Pancreas (tissue), 10 donors: ENCODE measurements around the gene CREBBP. TPM values are rescaled to one million over a fixed set of nuclear protein-coding genes. Genes with fewer than 3 reads are reported as not detected.

ENCODE experiments used
- ATAC-seq, 4 donors: fragments of 200-7000 bp; cut with Tn5 transposase; one replicate each; pipeline versions ENCODE4 v1.8.0 to v1.9.1; 2020; ENCODE audit warnings: mild to moderate bottlenecking in 4 of 4, moderate library complexity in 4 of 4
- DNase-seq, 6 donors: peaks; one replicate each; pipeline ENCODE4 v3.0.0-alpha.2; 2020
- FAIRE-seq: peaks from 2 replicates; lab custom pipeline; 2012; peaks lifted over from hg19 to GRCh38; lab: Jason Lieb, UNC
- H3K27ac ChIP-seq, 4 donors: fragments of 200-600 bp; sonication (generic); 1 replicate in 3 of 4; 2 replicates in 1 of 4; pipeline versions ENCODE4 v1.5.0 to v1.8.0; 2020
- H3K27me3 ChIP-seq, 4 donors: fragments of 200-600 bp; one replicate each; pipeline ENCODE4 v1.8.0; 2021
- H3K36me3 ChIP-seq, 3 donors: fragments of 200-600 bp; sonication (generic) in 1 of 3; one replicate each; pipeline versions ENCODE4 v1.5.0 to v1.8.0; 2020 to 2021
- H3K4me1 ChIP-seq, 3 donors: fragments of 200-600 bp; one replicate each; pipeline ENCODE4 v1.8.0; 2021
- H3K4me3 ChIP-seq, 4 donors: fragments of 200-600 bp; sonication (generic) in 2 of 4; one replicate each; pipeline versions ENCODE4 v1.5.0 to v1.8.0; 2020 to 2021
- H3K9me3 ChIP-seq, 4 donors: fragments of 200-600 bp; one replicate each; pipeline ENCODE4 v1.8.0; 2021
- CTCF ChIP-seq, 4 donors: fragments of 200-600 bp; sonication (generic) in 3 of 4; IDR thresholded peaks; one replicate each; pipeline versions ENCODE4 v1.5.0 to v1.8.0; 2021; ENCODE audit warnings: antibody characterized with exemption in 4 of 4
- WGBS, 2 donors: extraction: QIAGEN DNeasy Blood & Tissue Kit; methylation state at CpG; one replicate each; pipeline ENCODE4 v1.1.7; 2013; 5-methylcytosine and 5-hydroxymethylcytosine counted together
- intact Hi-C, 3 donors: fragments of 100-400 bp; cut with DNase I; formaldehyde crosslinking; loops; one replicate each; pipeline versions ENCODE4 v1.11.1 to v1.14.2; 2022
- polyA plus RNA-seq, 2 donors: library from polyadenylated mRNA; stranded (reverse); fragments of 200-250 nt; gene quantifications; one replicate each; pipeline ENCODE4 v1.2.3, GENCODE V29; 2013
- total RNA-seq, 6 donors: library from RNA; stranded (reverse); fragmentation: NEBNext Ultra II Directional in 4 of 6; extraction: Animal tissue kit (Norgen Biotek cat#: 25700) in 4 of 6; gene quantifications; one replicate each; pipeline versions ENCODE4 v1.2.1 to v1.2.4, GENCODE V29; 2021 to 2023
- donor health status: healthy with polysubstance abuse.
- donor health status: DM: no; HTN: no; CAD: no; lungs with moderate emphysema.
- donor health status: DM: no; HTN: no; CAD: no.
- donor health status: control.
- donor health status: control.
- donor health status: Bipolar disorder and iron deficiency.
- donor health status: DM: yes; HTN: yes; CAD: no.
- donor health status: DM: no; HTN: no; CAD: no.
- donor health status: DM: no; HTN: no; CAD: no.
- donor health status: DM: yes; HTN: yes; CAD: no.

CREBBP gene
- total and polyA plus RNA-seq, 8 donors: 14.4 to 49.4 (median 30.2) TPM

GRCh38 chr16:3876695-3877094, 3.8 kb downstream of the CREBBP start:
- H3K27ac ChIP-seq: no peak overlapping the region
- ATAC-seq (no peak), FAIRE-seq (no peak), DNase-seq (no peak)
- no peaks in the 10 kb centered on the region for H3K36me3 ChIP-seq
- no peaks in the 10 kb centered on the region for H3K9me3 ChIP-seq
- H3K27me3 ChIP-seq: no peaks in the 10 kb centered on the region
- intact Hi-C loops: loop anchor here in 1 of 3 donors (5.0 to 10.0 kb wide), 2 partner anchors 102 to 184 kb away; no protein-coding TSS in a partner anchor
- TF ChIP-seq CTCF (IDR thresholded peaks at IDR 0.05): no peak
- H3K4me3 ChIP-seq: no peak overlapping the region
- peaks cover 29 to 61% (median 45%) of the 10 kb centered on the region in 3 donors for H3K4me1 ChIP-seq
- WGBS, 2 donors: 43 to 48% methylated on average over 6 of the region's 6 CpGs

GRCh38 chr16:3876160-3876559, 4.4 kb downstream of the CREBBP start:
- DNase-seq (no peak), FAIRE-seq (no peak), ATAC-seq (no peak)
- no peaks in the 10 kb centered on the region for H3K36me3 ChIP-seq
- H3K27ac ChIP-seq: no peak overlapping the region
- H3K9me3 ChIP-seq: no peaks in the 10 kb centered on the region
- no peaks in the 10 kb centered on the region for H3K27me3 ChIP-seq
- intact Hi-C loops: loop anchor here in 1 of 3 donors (5.0 to 10.0 kb wide), 2 partner anchors 101 to 184 kb away; no protein-coding TSS in a partner anchor
- H3K4me1 ChIP-seq: peaks cover 35 to 60% (median 45%) of the 10 kb centered on the region in 3 donors
- no peak overlapping the region for H3K4me3 ChIP-seq
- TF ChIP-seq CTCF (IDR thresholded peaks at IDR 0.05): no peak

- FAIRE-seq (no peak), DNase-seq (no peak), ATAC-seq (no peak)
- TF ChIP-seq CTCF (IDR thresholded peaks at IDR 0.05): no peak
- Histone ChIP-seq H3K4me3 (no peak overlapping the region), H3K27ac (no peak overlapping the region), H3K4me1 (peaks cover 36 to 59% (median 45%) of the 10 kb centered on the region in 3 donors), H3K27me3 (no peaks in the 10 kb centered on the region), H3K9me3 (no peaks in the 10 kb centered on the region), H3K36me3 (no peaks in the 10 kb centered on the region)
- 80% methylated on average over 15 of the region's 15 CpGs for WGBS, 2 donors
- intact Hi-C loops: loop anchor here in 1 of 3 donors (5.0 to 10.0 kb wide), 2 partner anchors 100 to 183 kb away; no protein-coding TSS in a partner anchor
Observed at GRCh38 chr16:3874794-3875692, 5.5 kb downstream of the CREBBP start.

- Histone ChIP-seq H3K27ac (no peak overlapping the region), H3K9me3 (no peaks in the 10 kb centered on the region), H3K4me3 (no peak overlapping the region), H3K36me3 (no peaks in the 10 kb centered on the region), H3K4me1 (peaks cover 36 to 59% (median 45%) of the 10 kb centered on the region in 3 donors), H3K27me3 (no peaks in the 10 kb centered on the region)
- ATAC-seq: peak in 1 of 4 donors; percentile 11
- WGBS, 2 donors: 60 to 61% methylated on average over 8 of the region's 8 CpGs
- FAIRE-seq: no peak
- no peak for DNase-seq
- TF ChIP-seq CTCF (IDR thresholded peaks at IDR 0.05): no peak
- intact Hi-C loops: loop anchor here in 1 of 3 donors (10.0 kb wide), 1 partner anchor 99 kb away; no protein-coding TSS in a partner anchor
Observed at GRCh38 chr16:3874242-3874641, 6.3 kb downstream of the CREBBP start.
